GM18517 (cell line): ENCODE results near the gene FAM240A.

Experiments
- ATAC-seq: cut with Tn5 transposase; IDR thresholded peaks from one replicate; pipeline ENCODE4 v1.9.1; 2021; ENCODE audit warnings: mild to moderate bottlenecking, moderate library complexity; ENCODE audit not compliant: unreplicated experiment

Gene FAM240A

GRCh38 chr3:46661776-46662766 lies 49.7 kb downstream of the FAM240A start:
- ATAC-seq = no peak

DNA sequence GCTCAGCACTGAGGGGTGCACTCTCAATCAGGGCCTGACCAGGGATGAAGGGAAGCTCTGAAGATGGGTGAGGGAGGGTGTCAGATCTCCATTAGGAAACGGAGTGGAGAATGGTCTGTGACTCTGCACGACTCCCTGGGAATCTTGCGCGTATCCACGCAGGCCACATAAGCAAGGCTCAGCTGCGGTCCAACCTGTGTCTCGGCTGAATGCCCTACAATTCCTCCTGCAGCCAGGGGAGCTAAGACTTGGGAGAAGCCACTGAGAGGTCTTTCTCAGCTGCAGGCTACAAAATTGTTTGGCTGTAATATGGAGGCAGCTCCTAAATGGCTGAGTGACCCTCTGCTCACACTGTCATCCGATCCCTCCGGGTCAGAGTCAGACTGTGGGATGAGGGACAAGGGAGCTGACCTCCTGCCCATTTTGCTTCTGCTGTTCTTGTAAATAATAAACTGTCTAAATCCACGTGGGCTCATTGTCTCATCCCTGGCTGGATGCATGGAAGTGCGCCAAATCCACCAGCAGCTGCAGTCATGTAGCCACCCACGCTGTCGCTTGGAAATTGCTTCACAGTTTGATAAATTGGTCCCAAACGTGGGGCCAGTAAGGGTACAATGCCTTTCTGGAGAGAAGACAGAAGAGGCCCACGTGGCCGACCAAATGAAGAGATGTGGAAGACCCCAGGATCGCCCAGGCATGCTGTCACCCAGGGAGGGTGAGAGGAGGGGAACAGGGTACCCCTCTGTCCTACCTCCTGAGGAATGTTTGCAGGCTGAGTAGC lies 50.6 kb downstream of the FAM240A start:
- no peak for ATAC-seq

- no peak for ATAC-seq
Measured at GRCh38 chr3:46663591-46664135, 51.3 kb downstream of the FAM240A start.

DNA sequence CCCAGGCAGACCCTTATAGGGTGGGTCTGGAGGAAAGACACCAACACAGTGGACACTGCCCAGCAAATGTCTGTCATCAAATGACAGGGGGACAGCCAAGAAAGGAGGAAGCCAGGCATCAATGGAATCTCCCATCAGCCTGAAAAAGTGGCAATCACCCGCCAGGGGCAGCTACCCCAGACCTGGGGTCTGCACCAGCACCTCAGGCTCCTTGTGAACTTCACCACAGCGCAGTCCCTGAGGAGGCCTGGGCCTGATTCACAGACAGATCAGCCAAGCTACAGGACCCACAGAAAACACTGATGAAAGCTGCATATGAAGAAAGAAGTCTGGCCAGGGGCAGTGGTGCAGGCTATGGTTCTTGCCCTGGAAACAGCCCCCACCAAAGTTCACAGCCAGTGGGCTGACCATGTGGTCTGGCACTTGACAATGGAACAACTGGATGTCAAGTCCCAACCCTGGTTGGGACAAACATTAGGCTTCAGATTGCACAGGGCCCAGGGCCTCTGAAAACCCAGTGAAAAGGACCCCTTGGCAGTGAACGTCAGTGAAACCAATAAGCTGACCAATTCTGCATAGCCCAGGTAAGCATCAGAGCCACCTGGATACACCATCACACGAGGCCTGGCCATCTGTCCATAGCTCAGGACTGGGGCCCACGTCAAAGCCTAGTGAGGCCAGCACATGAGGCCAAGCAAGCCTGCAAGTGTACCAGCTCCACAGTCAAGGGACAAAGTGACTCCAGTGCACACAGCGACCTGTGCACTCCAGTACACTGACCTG lies 52.1 kb downstream of the FAM240A start:
- ATAC-seq = no peak

GRCh38 chr3:46664971-46665762 lies 52.8 kb downstream of the FAM240A start:
- ATAC-seq = no peak

DNA sequence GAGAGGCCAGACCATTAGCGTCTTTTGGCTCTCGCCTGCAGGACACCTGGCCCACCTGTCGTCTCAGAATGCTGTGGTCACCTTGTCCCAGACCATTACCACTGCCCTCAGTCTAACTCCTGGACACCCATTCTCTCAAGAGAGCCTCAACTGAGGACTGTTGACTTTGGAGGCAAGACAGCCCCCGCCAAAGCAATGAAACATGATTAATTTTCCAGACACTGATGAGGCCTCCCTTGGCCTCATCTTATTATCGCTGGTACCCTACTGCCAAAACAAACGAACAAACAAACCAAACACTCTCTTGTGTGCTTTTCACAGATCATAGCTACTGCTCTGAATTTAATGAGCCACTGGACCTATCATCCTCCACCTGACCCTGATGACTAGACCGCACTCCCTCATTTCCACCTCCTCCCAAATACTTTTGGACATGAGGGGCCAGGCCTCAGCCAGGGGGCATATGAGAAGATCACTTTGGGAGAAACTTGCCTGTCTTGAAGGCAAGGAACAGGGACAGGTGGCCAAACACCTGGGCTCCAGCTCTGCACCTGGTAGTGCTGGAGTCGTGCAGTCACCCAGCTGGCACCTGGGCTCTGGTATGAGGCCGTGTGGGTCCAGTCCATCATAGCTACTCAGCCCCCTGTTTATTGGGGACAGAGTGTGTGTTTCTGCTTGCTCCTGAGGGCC lies 53.6 kb downstream of the FAM240A start:
- ATAC-seq = no peak

- ATAC-seq = no peak
Measured at GRCh38 chr3:46666453-46666845, 54.1 kb downstream of the FAM240A start.

DNA sequence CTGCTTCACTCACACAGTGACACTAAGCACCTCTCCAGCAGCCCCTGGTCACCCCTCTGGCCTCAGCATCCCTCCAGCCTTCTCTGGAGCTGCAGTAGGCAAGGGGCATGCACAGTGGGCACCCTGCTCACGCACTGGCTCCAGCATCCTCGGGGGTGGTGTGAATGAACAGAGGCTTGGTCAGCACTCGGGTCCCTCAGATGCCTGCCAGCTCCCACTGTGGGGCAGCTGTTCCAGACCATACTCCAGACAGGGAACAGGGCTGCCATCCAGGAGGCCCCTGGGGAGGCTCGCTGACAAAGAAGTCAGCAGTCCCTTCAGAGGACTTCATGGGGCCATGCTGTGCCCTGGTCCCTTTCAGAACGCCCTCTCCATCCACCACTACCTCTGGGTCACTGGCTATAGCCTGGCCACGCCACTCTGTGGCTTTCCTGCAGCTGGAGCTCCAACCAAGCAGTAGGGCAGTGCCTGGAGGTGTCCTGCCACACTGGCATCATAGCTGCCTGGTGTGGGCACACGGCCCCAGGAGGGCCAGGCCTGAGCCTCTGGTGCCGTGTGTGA lies 54.8 kb downstream of the FAM240A start:
- no peak for ATAC-seq

GRCh38 chr3:46667657-46668056 lies 55.3 kb downstream of the FAM240A start:
- no peak for ATAC-seq

- no peak for ATAC-seq
Measured at GRCh38 chr3:46668116-46668515, 55.8 kb downstream of the FAM240A start.

GRCh38 chr3:46668591-46668990 lies 56.3 kb downstream of the FAM240A start:
- no peak for ATAC-seq

GRCh38 chr3:46669191-46669999 lies 57.1 kb downstream of the FAM240A start:
- ATAC-seq = no peak

GRCh38 chr3:46670000-46670890 lies 57.9 kb downstream of the FAM240A start:
- no peak for ATAC-seq

GRCh38 chr3:46670891-46671427 lies 58.6 kb downstream of the FAM240A start:
- no peak for ATAC-seq

DNA sequence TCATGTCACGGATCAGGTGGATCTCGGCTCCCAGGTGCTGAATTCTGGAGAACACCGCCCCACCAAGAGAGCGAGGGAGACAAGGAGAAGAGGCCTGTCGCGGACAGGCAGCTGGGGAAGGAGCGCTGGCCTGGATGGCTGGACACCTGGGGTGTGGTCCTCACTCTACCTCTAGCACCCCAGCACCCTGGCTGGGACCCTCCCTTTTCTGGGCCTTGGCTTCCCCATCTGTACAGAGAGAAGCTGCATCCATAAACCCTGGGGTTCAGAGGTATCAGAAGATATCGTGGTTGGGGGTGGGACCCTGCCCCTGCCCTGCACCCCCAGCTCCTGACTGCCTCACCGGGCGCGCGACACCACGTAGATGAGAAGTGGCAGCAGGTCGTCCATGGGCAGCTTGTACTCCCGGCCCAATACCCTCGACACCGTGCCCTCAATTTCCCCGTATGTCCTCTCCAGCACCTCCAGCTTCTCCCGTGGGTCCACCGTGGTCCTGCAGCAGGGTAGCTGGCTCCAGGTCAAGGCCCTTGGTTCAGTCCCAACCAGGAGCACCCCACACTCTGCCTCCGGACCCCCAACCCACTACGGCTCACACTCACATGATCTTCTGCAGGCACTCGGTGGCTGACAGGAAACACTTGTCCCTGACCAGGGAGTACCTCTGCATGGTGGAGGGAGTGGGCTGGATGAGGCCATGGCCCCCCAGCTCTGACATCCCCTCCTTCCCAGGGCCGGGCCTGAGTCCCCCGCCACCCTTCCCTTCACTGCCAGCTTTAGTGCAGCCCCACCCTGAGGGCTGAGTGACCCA lies 59.4 kb downstream of the FAM240A start:
- ATAC-seq = no peak

- no peak for ATAC-seq
Measured at GRCh38 chr3:46672349-46672695, 60.0 kb downstream of the FAM240A start.
